GM21360 (cell line): ENCODE results near the gene TMPRSS13.
"Not testable (repeated sequence)": the region's sequence is repeated elsewhere in the genome, so short reads cannot be mapped to it uniquely, and the experiment has no call there.

Experiments used
- ATAC-seq: cut with Tn5 transposase; IDR thresholded peaks from one replicate; pipeline ENCODE4 v1.9.1; 2021; ENCODE audit warnings: mild to moderate bottlenecking, moderate library complexity; ENCODE audit not compliant: unreplicated experiment

The TMPRSS13 gene

GRCh38 chr11:117874253-117874909 lies 54.8 kb downstream of the TMPRSS13 start:
- ATAC-seq, result no peak

DNA sequence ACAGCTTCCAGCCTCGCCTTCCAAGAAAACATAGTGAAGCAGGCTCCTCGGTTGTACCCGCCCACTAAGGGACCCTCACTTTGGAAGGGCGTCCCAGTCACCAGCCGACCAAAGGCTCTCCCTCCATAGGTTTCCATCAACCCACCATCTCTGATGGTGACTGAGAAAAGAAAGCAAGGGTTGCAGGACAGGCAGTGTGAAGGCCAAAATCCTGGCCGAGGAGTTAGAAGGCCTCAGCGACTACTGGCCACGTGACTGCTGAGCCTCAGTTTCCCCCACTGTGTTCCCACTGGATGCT lies 55.4 kb downstream of the TMPRSS13 start:
- ATAC-seq, result no peak

DNA sequence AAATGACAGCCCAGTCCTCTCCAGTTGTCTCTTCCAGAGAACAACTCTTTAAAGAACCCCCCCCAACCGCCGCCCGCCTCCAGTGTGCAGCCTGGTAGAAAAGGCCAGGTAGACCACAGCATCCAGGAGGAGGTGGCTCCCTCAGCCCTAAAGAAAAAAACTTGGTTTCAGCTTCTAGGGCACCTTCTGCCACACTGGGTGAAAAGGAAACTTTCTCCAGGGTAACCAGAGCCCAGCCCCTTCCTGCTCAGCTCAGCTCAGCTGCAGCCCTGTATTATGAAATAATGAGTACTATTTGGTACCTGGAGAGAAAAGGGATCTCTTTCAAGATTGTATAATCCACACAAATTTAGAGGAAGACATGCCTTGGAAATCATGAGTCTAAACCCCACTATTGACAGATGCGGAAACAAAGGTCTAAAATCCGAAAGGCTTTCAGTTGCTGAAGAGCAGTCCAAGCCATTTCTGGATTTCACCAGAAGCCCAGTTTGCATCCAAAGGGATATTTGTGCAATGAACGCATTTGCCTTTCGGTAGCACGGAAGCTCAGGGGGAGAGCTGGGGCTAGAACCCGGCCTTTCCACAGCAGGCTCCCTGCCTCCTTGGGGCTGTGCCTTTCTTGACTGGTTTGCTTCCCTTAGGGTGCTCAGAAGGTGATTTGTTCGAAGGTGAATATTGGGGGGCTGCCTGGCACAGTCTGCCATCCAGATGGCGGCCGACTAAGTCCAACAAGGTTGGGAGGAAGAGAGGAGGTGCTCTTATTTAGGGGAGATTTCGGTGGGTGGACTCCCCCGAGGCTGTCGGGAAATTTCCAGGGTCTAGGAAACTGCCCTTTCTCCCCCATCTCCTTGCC lies 56.0 kb downstream of the TMPRSS13 start:
- ATAC-seq, result no peak

DNA sequence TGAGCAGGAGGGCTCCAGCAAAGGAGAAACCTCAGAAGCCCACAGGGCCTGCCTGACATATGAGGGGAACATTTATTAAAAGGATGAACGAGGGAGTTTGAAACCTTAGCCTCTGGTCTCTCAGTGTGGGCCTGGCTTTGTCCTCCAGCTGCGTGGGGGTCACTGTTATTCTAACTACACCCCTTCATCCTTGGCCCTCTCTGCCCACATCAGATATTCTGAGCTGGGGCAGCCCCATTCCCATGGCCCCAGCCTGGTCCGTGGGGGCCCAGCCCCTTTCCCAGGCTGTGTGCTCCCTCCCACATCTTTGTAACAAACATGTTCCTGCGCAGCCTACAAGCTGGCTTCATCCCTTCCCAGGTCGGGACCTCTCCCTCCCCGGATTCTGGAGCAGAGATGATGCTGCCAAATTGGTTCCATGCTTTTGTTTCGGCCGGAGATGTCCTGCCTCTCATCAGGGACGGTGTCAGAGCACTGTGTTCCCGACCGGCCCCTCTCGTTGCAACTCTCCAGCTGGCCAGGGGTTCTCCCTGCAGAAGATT lies 56.7 kb downstream of the TMPRSS13 start:
- no peak for ATAC-seq

DNA sequence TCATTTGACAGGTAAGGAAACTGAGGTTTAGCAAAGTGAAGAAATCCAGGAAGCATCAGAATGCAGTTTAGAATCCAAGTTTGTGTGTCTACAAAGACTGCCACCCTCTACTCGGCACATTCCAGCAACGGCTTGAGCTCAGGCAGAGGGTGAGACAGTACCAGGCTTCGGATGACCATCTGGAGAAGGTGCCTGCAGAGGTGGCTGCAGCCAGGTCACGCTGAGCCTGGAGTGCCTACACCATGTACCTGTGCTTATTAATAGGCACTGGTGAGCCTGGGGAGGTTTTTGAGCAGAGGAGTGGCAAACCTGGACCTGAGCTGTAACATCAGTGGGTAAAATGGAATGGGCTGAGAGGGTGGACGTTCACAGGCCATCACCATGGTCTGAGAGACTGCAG lies 57.4 kb downstream of the TMPRSS13 start:
- ATAC-seq, result no peak

DNA sequence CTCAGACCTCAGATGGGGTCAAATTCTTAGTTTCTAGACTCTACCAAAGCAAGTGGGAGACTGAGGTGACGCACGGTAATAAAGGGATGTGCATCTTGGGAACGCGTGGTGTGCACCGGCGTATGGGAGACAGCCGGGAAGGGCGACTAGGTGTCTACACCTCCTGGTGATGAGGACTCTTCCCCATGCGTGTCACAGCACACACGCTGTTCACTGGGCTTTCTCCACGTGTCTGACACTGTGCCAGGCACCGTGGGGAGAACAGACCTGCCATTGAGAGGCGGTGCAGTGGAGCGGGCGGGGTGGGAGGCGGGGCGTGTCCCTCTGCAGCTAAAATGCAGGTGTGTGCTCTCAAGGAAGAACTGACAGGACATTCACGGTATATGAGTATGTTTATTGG lies 58.0 kb downstream of the TMPRSS13 start:
- ATAC-seq, result no peak

DNA sequence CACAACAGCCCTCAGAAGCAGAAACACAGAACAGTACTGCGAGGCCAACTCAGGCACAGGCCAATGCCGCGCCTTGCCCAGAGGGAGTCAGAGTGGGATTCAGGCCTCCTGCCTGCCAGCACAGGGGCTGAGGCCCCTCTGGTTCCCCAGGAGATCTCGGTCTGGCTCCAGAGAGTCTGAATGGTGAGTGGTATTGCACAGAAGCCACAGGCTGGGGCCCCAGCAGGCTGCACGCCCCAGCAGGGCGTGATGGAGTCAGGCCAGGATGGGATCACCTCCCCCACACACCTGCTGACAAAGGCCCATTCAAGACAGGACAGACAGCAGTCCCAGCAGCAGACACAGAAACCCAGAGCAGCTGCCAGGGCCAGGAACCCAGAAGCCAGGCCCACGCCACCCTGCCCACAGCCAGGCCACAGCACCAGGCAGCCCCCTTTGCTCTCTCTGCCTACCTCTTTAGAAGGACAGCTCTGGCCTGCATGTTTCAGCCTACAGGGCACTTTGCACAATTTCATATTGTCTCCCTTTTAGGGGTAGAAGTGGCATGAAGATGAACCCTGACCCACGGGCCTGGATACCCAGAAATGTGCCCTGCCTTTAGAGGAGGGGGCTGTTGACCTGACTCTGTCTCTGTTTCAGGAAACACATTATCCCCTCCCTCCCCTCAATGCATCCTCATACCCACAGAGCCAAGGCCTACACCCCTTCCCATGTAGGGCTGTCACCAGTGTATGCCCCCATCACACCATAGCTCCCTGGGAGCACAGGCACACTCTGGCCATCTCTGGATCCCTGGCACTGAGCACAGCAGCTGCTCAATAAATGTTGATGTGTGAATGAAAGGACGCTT lies 58.9 kb downstream of the TMPRSS13 start:
- ATAC-seq, result no peak

GRCh38 chr11:117869604-117870003 lies 59.6 kb downstream of the TMPRSS13 start:
- no peak for ATAC-seq

GRCh38 chr11:117868815-117869561 lies 60.2 kb downstream of the TMPRSS13 start:
- ATAC-seq, result no peak

DNA sequence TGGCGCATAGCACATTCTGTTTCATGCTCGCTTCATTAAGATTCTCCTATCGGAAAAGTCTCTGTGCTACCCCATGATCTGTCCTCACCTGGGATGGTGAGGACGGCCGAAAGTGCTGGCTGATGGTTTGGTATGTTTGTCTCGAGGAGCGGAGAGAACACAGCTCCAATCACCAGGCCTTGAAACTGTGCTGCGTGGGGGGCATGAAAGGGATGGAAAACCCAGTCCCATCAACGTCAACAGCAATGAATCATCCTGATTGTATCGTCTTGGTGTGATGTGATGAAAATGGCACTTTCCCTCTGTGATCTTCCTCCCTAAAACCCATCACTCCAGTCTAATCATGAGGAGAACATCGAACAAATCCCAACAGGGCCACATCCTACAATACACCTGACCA lies 61.1 kb downstream of the TMPRSS13 start:
- no peak for ATAC-seq

DNA sequence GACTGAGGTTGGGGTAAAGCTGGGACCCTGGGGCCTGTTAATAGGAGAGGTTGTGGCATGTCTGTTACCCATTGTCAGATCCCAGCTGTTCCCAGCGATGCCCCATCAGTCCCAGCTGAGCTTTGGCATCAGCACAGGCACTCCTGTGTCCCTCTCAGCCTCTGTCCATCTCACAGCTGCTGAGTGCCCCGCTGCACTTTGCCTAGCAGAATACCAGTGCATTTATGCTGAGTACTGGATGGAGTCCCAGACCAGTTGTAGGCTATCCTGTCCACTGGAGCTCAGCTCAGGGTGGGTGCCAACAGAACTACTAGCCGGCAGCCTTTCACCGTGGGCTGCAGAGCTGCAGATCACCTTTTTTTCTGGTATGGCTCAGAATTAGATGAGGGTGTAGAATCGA lies 62.7 kb downstream of the TMPRSS13 start:
- ATAC-seq, result no peak

DNA sequence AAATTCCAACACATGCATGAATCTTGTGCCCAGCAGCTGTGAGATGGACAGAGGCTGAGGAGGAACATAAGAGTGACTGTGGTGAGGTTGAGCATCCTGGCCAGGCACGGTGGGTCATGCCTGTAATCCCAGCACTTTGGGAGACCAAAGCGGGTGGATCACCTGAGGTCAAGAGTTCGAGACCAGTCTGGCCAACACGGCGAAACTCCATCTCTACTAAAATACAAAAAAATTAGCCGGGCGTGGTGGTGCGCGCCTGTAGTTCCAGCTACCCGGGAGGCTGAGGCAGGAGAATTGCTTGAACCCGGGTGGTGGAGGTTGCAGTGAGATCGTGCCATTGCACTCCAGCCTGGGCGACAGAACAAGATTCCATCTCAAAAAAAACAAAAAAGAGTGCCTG lies 63.7 kb downstream of the TMPRSS13 start:
- not testable (repeated sequence) for ATAC-seq

GRCh38 chr11:117863383-117863782 lies 65.8 kb downstream of the TMPRSS13 start:
- no peak for ATAC-seq

DNA sequence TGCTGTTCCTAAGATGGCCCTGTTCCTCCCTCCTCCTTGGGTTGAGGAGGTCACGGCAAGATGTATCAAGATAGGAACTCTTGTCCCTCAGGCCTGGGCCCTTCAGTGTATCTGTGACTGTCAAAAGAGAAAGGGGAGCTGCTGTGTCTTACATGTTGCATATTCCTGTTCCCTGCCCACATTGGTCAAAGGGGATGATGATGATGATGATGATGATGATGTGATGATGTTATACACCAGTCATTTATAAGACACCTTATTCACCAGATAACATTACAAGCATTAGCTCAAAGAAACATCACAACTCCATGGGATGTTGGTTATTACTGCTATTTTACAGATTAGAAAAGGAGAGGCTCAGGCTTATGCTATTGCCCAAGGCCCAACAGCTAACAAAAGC lies 66.4 kb downstream of the TMPRSS13 start:
- ATAC-seq, result no peak

GRCh38 chr11:117862019-117862725 lies 67.0 kb downstream of the TMPRSS13 start:
- ATAC-seq, result no peak

GRCh38 chr11:117861151-117862018 lies 67.8 kb downstream of the TMPRSS13 start:
- no peak for ATAC-seq

DNA sequence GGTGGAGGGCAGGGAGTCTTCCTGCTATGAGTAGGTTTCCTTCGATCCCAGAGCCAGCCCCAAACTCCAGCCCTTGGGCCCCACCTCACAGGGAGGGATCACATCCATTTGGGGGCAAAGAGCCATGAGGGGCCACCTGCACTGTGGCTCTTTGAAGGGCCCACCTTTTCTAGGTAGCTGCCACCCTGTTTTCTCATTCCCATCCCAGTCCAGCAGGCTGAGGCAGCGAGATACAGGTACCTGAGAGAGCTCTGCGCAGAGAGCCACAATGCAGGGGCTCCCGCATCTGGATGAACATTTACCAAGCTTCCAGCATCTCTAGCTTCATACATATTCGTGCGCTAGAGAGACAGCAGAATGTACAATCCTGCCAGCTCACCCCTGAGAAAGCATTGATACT lies 69.1 kb downstream of the TMPRSS13 start:
- ATAC-seq, result no peak

DNA sequence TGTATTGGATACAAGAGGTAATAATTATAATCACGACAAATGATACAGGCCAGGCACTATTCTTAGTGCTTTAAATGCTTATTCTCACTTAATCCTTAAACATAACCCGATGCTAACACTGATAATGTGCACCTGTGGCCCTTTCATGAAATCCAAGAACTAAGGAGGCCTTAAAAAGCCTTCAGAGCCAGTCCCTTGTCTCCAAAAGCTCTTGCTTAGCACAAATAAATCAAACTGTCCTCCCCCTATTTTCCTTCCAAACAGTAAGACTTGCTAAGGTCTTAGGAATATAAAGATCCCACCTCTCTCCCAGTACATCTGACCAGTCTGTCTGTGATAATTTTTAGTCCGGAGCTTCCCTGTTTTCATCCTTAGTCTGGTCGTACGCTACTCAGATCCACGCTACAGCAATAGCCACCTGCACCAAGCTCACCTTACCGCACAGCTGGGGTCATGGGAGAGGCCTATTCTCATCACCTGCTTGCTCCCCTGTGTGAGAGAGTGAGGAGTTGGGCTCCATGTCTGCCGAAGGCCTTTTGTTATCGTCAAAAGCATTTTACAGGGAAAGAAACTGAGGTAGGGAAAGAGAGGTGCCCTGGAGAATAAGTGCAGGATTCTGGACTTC lies 69.6 kb downstream of the TMPRSS13 start:
- ATAC-seq, result no peak

GRCh38 chr11:117859061-117859460 lies 70.1 kb downstream of the TMPRSS13 start:
- ATAC-seq, result no peak
